Inferior parietal cortex (tissue), 1 donor: ENCODE measurements around the gene NDUFV1.
"Not testable (repeated sequence)": the region's sequence is repeated elsewhere in the genome, so short reads cannot be mapped to it uniquely, and the experiment has no call there.

Experiments used
- DNase-seq: peaks from one replicate; pipeline ENCODE4 v3.0.0-alpha.2; 2016; ENCODE audit errors: extremely low spot score

Gene NDUFV1

GRCh38 chr11:67611165-67611564, 4.4 kb downstream of the NDUFV1 start:
- no peak for DNase-seq

GRCh38 chr11:67611704-67612587, 5.2 kb downstream of the NDUFV1 start:
- no peak for DNase-seq

GRCh38 chr11:67612751-67613150, 6.0 kb downstream of the NDUFV1 start:
- DNase-seq = no peak

- no peak for DNase-seq
Observed at GRCh38 chr11:67613313-67613959, 6.7 kb downstream of the NDUFV1 start.

- no peak for DNase-seq
Observed at GRCh38 chr11:67613960-67614715, 7.4 kb downstream of the NDUFV1 start.

GRCh38 chr11:67614730-67615714, 8.3 kb downstream of the NDUFV1 start:
- DNase-seq = no peak

GRCh38 chr11:67615728-67616430, 9.1 kb downstream of the NDUFV1 start:
- DNase-seq = no peak

- DNase-seq = no peak
Observed at GRCh38 chr11:67616431-67617242, 9.9 kb downstream of the NDUFV1 start.

- DNase-seq = no peak
Observed at GRCh38 chr11:67617243-67617953, 10.7 kb downstream of the NDUFV1 start.

GRCh38 chr11:67618901-67619659, 12.3 kb downstream of the NDUFV1 start:
- not testable (repeated sequence) for DNase-seq

GRCh38 chr11:67619683-67620618, 13.2 kb downstream of the NDUFV1 start:
- not testable (repeated sequence) for DNase-seq

- DNase-seq = not testable (repeated sequence)
Observed at GRCh38 chr11:67620621-67621020, 13.9 kb downstream of the NDUFV1 start.

- not testable (repeated sequence) for DNase-seq
Observed at GRCh38 chr11:67621928-67622327, 15.2 kb downstream of the NDUFV1 start.

- not testable (repeated sequence) for DNase-seq
Observed at GRCh38 chr11:67622905-67623304, 16.2 kb downstream of the NDUFV1 start.

GRCh38 chr11:67623795-67624194, 17.1 kb downstream of the NDUFV1 start:
- DNase-seq = not testable (repeated sequence)

- DNase-seq = not testable (repeated sequence)
Observed at GRCh38 chr11:67626131-67626833, 19.5 kb downstream of the NDUFV1 start.
